GM12878 (cell line): ENCODE data around the gene TUFM. TPM values are rescaled to one million over a fixed set of nuclear protein-coding genes. Genes with fewer than 3 reads are reported as not detected.

Source experiments
- CHD1 ChIP-seq: IDR thresholded peaks from 2 replicates; pipeline ENCODE4 v1.6.1; 2012; ENCODE audit warnings: low read depth, low read length, improper control_type of control experiment
- KAT2A ChIP-seq: conservative IDR thresholded peaks from 2 replicates; pipeline ENCODE4 v1.6.1; 2011; ENCODE audit warnings: low read depth, low read length; ENCODE audit not compliant: control insufficient read depth
- NRF1 ChIP-seq: conservative IDR thresholded peaks from 2 replicates; pipeline ENCODE4 v1.6.1; 2011; ENCODE audit warnings: mild to moderate bottlenecking, low read depth, low read length, improper control_type of control experiment
- SIN3A ChIP-seq: IDR thresholded peaks from 2 replicates; pipeline ENCODE4 v1.6.1; 2012; ENCODE audit warnings: low read depth, low read length, improper control_type of control experiment
- SRF ChIP-seq, 2 experiments: IDR thresholded peaks; 2 replicates each; pipeline ENCODE4 v1.6.1; 2011; ENCODE audit warnings: low read depth in 2 of 2, low read length in 2 of 2, mild to moderate bottlenecking in 1 of 2, moderate library complexity in 1 of 2
- ZNF274 ChIP-seq: IDR thresholded peaks from one replicate; pipeline ENCODE4 v1.8.0; 2011; ENCODE audit not compliant: insufficient read length, insufficient read depth
- polyA plus RNA-seq, 11 experiments: library from polyadenylated mRNA; depleted of rRNA in 4 of 11; unstranded in 6 of 11; stranded (reverse) in 5 of 11; fragments of >200 nt; fragmentation: Nextera tagmentation in 4 of 11; fragmentation: Illumina TruSeq in 1 of 11; extraction: Ambion mirVana in 4 of 11; extraction: Trizol in 1 of 11; gene quantifications; 1 replicate in 1 of 11; 2 replicates in 10 of 11; pipeline versions ENCODE4 v1.2.1 to v1.2.3, GENCODE V29; 2011 to 2016; ENCODE audit warnings: inconsistent platforms in 2 of 11, missing spikeins in 2 of 11, low read depth in 1 of 11
- total RNA-seq, 4 experiments: library from RNA; depleted of rRNA in 3 of 4; stranded (reverse); fragments of >200 nt in 3 of 4; fragmentation: Illumina TruSeq in 1 of 4; extraction: Trizol in 1 of 4; gene quantifications; 2 replicates each; pipeline versions ENCODE4 v1.2.1 to v1.2.3, GENCODE V29; 2013 to 2021
- TF ChIP-seq, protein P1 (sequence below): IDR thresholded peaks from 2 replicates; pipeline ENCODE4 v1.6.1; 2011; ENCODE audit warnings: borderline replicate concordance, low read depth, mild to moderate bottlenecking, moderate library complexity, low read length; ENCODE audit not compliant: insufficient read depth, poor library complexity, severe bottlenecking
- TF ChIP-seq, protein P2 (sequence below): fragments of 450-650 bp; IDR thresholded peaks from 2 replicates; pipeline ENCODE4 v1.6.1; 2017; ENCODE audit warnings: antibody characterized with exemption, mild to moderate bottlenecking, moderate library complexity

Gene TUFM
- total and polyA plus RNA-seq, 10 of the 15 experiments (the other 5 are each of a cell fraction or from before 2014, with no cell fraction given): 23.4 to 354 (median 182) TPM

DNA sequence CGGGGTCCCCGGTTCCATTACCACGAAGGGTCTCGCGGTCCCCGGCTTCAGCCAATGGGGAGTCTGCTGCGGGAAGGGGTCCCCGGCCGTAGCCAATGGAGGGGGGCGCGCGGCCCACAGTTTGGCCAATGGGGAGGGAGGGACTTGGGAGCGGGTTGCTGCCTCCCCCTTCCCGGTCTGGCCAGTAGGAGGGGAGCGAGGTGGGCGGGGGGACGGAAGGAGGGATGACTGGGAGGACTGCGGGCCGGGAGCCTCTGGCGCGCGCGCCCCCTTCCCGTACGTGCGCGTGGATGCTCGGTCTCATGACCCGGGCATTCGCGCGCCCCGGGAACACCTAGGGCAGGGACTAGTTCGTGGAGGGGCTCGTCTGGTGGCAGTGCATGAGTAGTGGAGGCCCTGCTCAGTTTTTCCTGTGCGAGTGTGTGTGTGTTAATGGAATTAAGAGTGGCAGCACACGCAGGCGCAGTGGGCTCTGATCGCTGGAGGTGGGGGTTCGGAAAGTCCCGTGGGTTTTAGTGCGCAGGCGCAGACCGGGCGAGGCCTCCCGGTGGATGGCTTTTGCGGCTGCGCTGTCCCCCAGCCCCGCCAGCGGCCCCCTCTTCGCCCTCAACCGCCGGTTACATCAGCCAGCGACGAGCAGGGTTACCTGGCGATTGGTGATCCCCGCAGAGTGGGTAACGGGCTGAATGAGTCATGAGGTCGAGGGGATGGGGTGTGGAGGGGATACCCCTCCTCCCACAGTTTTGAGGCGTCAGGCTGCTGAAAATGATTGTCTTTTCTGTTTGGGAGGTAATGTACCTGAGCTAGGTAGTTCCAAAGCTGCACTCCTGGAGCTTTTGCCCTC, 22.1 kb downstream of the TUFM start (continued):
- TF ChIP-seq, protein P1, sequence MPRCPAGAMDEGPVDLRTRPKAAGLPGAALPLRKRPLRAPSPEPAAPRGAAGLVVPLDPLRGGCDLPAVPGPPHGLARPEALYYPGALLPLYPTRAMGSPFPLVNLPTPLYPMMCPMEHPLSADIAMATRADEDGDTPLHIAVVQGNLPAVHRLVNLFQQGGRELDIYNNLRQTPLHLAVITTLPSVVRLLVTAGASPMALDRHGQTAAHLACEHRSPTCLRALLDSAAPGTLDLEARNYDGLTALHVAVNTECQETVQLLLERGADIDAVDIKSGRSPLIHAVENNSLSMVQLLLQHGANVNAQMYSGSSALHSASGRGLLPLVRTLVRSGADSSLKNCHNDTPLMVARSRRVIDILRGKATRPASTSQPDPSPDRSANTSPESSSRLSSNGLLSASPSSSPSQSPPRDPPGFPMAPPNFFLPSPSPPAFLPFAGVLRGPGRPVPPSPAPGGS: no peak
- TF ChIP-seq CHD1 (no peak), ZNF274 (no peak), SRF (IDR thresholded peaks at IDR 0.05; ENCODE audit: low read depth in 2 of 2, low read length in 2 of 2) (no peak), SIN3A (no peak; the same call in 1 of the 2 replicates), NRF1 (peak; percentile 82), KAT2A (no peak)
- TF ChIP-seq, protein P2, sequence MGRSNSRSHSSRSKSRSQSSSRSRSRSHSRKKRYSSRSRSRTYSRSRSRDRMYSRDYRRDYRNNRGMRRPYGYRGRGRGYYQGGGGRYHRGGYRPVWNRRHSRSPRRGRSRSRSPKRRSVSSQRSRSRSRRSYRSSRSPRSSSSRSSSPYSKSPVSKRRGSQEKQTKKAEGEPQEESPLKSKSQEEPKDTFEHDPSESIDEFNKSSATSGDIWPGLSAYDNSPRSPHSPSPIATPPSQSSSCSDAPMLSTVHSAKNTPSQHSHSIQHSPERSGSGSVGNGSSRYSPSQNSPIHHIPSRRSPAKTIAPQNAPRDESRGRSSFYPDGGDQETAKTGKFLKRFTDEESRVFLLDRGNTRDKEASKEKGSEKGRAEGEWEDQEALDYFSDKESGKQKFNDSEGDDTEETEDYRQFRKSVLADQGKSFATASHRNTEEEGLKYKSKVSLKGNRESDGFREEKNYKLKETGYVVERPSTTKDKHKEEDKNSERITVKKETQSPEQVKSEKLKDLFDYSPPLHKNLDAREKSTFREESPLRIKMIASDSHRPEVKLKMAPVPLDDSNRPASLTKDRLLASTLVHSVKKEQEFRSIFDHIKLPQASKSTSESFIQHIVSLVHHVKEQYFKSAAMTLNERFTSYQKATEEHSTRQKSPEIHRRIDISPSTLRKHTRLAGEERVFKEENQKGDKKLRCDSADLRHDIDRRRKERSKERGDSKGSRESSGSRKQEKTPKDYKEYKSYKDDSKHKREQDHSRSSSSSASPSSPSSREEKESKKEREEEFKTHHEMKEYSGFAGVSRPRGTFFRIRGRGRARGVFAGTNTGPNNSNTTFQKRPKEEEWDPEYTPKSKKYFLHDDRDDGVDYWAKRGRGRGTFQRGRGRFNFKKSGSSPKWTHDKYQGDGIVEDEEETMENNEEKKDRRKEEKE: no peak
